DMS153 treated with DMSO at 0.1 percent for 48 hours (cell line): ENCODE results near the gene MTG2.

ENCODE experiments used
- DNase-seq: peaks from one replicate; lab custom pipeline; 2025; ENCODE audit not compliant: unreplicated experiment; lab: John Stamatoyannopoulos, UW

Gene MTG2

GRCh38 chr20:62243106-62243505 is 60.3 kb downstream of the MTG2 start:
- DNase-seq = no peak

GRCh38 chr20:62243906-62244515 is 61.2 kb downstream of the MTG2 start:
- DNase-seq = no peak

GRCh38 chr20:62244644-62245108 is 61.8 kb downstream of the MTG2 start:
- DNase-seq = no peak

- no peak for DNase-seq
Observed at GRCh38 chr20:62245911-62246280, 63.1 kb downstream of the MTG2 start.

GRCh38 chr20:62246431-62246830 is 63.6 kb downstream of the MTG2 start:
- DNase-seq = no peak

GRCh38 chr20:62246872-62247652 is 64.2 kb downstream of the MTG2 start:
- no peak for DNase-seq

- no peak for DNase-seq
Observed at GRCh38 chr20:62248890-62249560, 66.2 kb downstream of the MTG2 start.

GRCh38 chr20:62252342-62252966 is 69.6 kb downstream of the MTG2 start:
- DNase-seq = no peak
